K562 (cell line): ENCODE data around the gene HOXB5. TPM values are rescaled to one million over a fixed set of nuclear protein-coding genes. Genes with fewer than 3 reads are reported as not detected.

Source experiments
- BRD4 ChIP-seq: fragments of 200-600 bp; sonication (generic); IDR thresholded peaks from 2 replicates; pipeline ENCODE4 v1.6.1; 2017; ENCODE audit warnings: inconsistent platforms
- DDX20 ChIP-seq: fragments of 450-650 bp; IDR thresholded peaks from 2 replicates; pipeline ENCODE4 v1.6.1; 2016; ENCODE audit warnings: missing genetic modification characterization, low read depth, mild to moderate bottlenecking, missing compliant biosample characterization, moderate library complexity
- FOXM1 ChIP-seq, 2 experiments: fragments of 450-650 bp in 1 of 2; sonication (generic) in 1 of 2; formaldehyde crosslinking in 1 of 2; IDR thresholded peaks; 2 replicates each; pipeline versions ENCODE4 v1.6.1 to v1.9.0; 2017 to 2022; ENCODE audit warnings: low read depth in 2 of 2, mild to moderate bottlenecking in 2 of 2, missing genetic modification reagents in 1 of 2, moderate library complexity in 1 of 2
- GATA2 ChIP-seq: sonication (generic); formaldehyde crosslinking; IDR thresholded peaks from 2 replicates; pipeline ENCODE4 v1.4.0; 2020; ENCODE audit warnings: mild to moderate bottlenecking, missing genetic modification reagents
- GTF2A2 ChIP-seq: IDR thresholded peaks from 2 replicates; pipeline ENCODE4 v1.6.1; 2016; ENCODE audit warnings: mild to moderate bottlenecking, missing genetic modification characterization, missing compliant biosample characterization
- HBP1 ChIP-seq: fragments of 450-650 bp; formaldehyde crosslinking; IDR thresholded peaks from 2 replicates; pipeline ENCODE4 v1.4.0; 2022; ENCODE audit warnings: missing genetic modification characterization
- HDGF ChIP-seq: fragments of 450-650 bp; IDR thresholded peaks from 2 replicates; pipeline ENCODE4 v1.6.1; 2016
- HNRNPH1 ChIP-seq: fragments of 200-400 bp; formaldehyde crosslinking; optimal IDR thresholded peaks from 2 replicates; pipeline ENCODE3; 2017; ENCODE audit warnings: low read depth, mild to moderate bottlenecking, low read length, moderate library complexity
- HNRNPLL ChIP-seq: fragments of 200-400 bp; formaldehyde crosslinking; IDR thresholded peaks from 2 replicates; pipeline ENCODE4 v1.6.1; 2017; ENCODE audit warnings: low read length, low read depth, mild to moderate bottlenecking; ENCODE audit not compliant: poor library complexity, severe bottlenecking
- MAFF ChIP-seq: IDR thresholded peaks from 2 replicates; pipeline ENCODE4 v1.6.1; 2012; ENCODE audit warnings: low read length, improper control_type of control experiment
- PCBP2 ChIP-seq: fragments of 200-400 bp; formaldehyde crosslinking; IDR thresholded peaks from 2 replicates; pipeline ENCODE4 v1.6.1; 2018; ENCODE audit warnings: low read length, low read depth, mild to moderate bottlenecking, moderate library complexity; ENCODE audit not compliant: poor library complexity, severe bottlenecking
- RBBP5 ChIP-seq: fragments of 200-600 bp; sonication (generic); IDR thresholded peaks from 2 replicates; pipeline ENCODE4 v1.6.1; 2012; ENCODE audit warnings: borderline replicate concordance, mild to moderate bottlenecking, low read length, control low read depth, inconsistent platforms; ENCODE audit not compliant: insufficient read depth, poor library complexity, severe bottlenecking
- RBFOX2 ChIP-seq: fragments of 200-400 bp; formaldehyde crosslinking; IDR thresholded peaks from 2 replicates; pipeline ENCODE4 v1.6.1; 2017; ENCODE audit warnings: low read depth, mild to moderate bottlenecking, low read length, moderate library complexity
- TSHZ1 ChIP-seq: fragments of 250-450 bp; sonication (Bioruptor Pico); IDR thresholded peaks from 2 replicates; pipeline ENCODE4 v1.4.0; 2020; ENCODE audit warnings: mild to moderate bottlenecking, moderate library complexity
- ZC3H8 ChIP-seq: fragments of 450-650 bp; IDR thresholded peaks from 2 replicates; pipeline ENCODE4 v1.6.1; 2017
- ZNF124 ChIP-seq: sonication (generic); formaldehyde crosslinking; IDR thresholded peaks from 2 replicates; pipeline ENCODE4 v1.8.1; 2022; ENCODE audit warnings: missing genetic modification reagents
- ZNF146 ChIP-seq: IDR thresholded peaks from one replicate; pipeline ENCODE4 v1.6.1; 2018; ENCODE audit warnings: missing compliant biosample characterization; ENCODE audit not compliant: unreplicated experiment
- ZNF57 ChIP-seq: fragments of 450-650 bp; formaldehyde crosslinking; IDR thresholded peaks from 2 replicates; pipeline ENCODE4 v1.4.0; 2020; ENCODE audit warnings: mild to moderate bottlenecking, moderate library complexity
- ZNF583 ChIP-seq: fragments of 250-450 bp; sonication (Bioruptor Pico); IDR thresholded peaks from 2 replicates; pipeline ENCODE4 v1.4.0; 2020
- ZNF584 ChIP-seq: fragments of 200-800 bp; sonication (Bioruptor generic); IDR thresholded peaks from 2 replicates; pipeline ENCODE4 v1.6.1; 2016; ENCODE audit warnings: low read depth, mild to moderate bottlenecking, missing genetic modification characterization, missing compliant biosample characterization
- ZNF589 ChIP-seq: fragments of 200-800 bp; sonication (Bioruptor generic); IDR thresholded peaks from 2 replicates; pipeline ENCODE4 v1.6.1; 2016; ENCODE audit warnings: low read depth, missing genetic modification characterization, missing compliant biosample characterization
- ZNF695 ChIP-seq: fragments of 450-650 bp; formaldehyde crosslinking; IDR thresholded peaks from 2 replicates; pipeline ENCODE4 v1.4.0; 2020; ENCODE audit warnings: mild to moderate bottlenecking, moderate library complexity
- ZNF764 ChIP-seq: fragments of 250-450 bp; sonication (Bioruptor Pico); IDR thresholded peaks from 2 replicates; pipeline ENCODE4 v1.4.0; 2020; ENCODE audit warnings: low read depth, mild to moderate bottlenecking, moderate library complexity
- polyA plus RNA-seq, 8 experiments: library from polyadenylated mRNA; depleted of rRNA in 4 of 8; stranded (reverse) in 5 of 8; unstranded in 3 of 8; fragments of >200 nt; fragmentation: Nextera tagmentation in 2 of 8; fragmentation: Illumina TruSeq in 1 of 8; extraction: Ambion mirVana in 2 of 8; extraction: Trizol in 1 of 8; gene quantifications; 2 replicates each; pipeline versions ENCODE4 v1.2.1 to v1.2.3, GENCODE V29; 2011 to 2014; ENCODE audit warnings: inconsistent platforms in 1 of 8, missing spikeins in 1 of 8
- total RNA-seq, 7 experiments: library from RNA; depleted of rRNA in 6 of 7; stranded (reverse); fragments of >200 nt in 6 of 7; fragmentation: Illumina TruSeq in 2 of 7; extraction: Trizol in 2 of 7; gene quantifications; 2 replicates each; pipeline versions ENCODE4 v1.2.1 to v1.2.3, GENCODE V29; 2011 to 2021; ENCODE audit warnings: low replicate concordance in 1 of 7
- TF ChIP-seq, protein P1 (sequence below): sonication (generic); formaldehyde crosslinking; IDR thresholded peaks from 2 replicates; pipeline ENCODE4 v1.5.0; 2020; ENCODE audit warnings: missing genetic modification reagents

HOXB5 gene
- total and polyA plus RNA-seq, 9 of the 15 experiments (the other 6 are each of a cell fraction or from before 2014, with no cell fraction given), result 0.24 to 2.7 (median 0.65) TPM

- TF ChIP-seq FOXM1 (IDR thresholded peaks at IDR 0.05; ENCODE audit: low read depth) (no peak), FOXM1 (CRISPR knock-in tag; IDR thresholded peaks at IDR 0.05; ENCODE audit: low read depth) (no peak), HBP1 (CRISPR knock-in tag) (no peak), GTF2A2 (no peak), RBFOX2 (peak; percentile 60), HNRNPH1 (no peak), ZNF584 (no peak), PCBP2 (no peak), ZNF146 (no peak), HDGF (peak; percentile 80), GATA2 (CRISPR knock-in tag) (no peak), ZC3H8 (no peak), HNRNPLL (no peak), BRD4 (peak; percentile 48; the same call in 1 of the 2 replicates), TSHZ1 (CRISPR knock-in tag) (no peak), DDX20 (tag) (no peak), ZNF589 (CRISPR knock-in tag) (no peak), ZNF583 (CRISPR knock-in tag) (no peak), RBBP5 (no peak), ZNF695 (CRISPR knock-in tag) (no peak), ZNF764 (no peak), ZNF57 (no peak), ZNF124 (CRISPR knock-in tag) (no peak), MAFF (no peak)
- TF ChIP-seq, protein P1, sequence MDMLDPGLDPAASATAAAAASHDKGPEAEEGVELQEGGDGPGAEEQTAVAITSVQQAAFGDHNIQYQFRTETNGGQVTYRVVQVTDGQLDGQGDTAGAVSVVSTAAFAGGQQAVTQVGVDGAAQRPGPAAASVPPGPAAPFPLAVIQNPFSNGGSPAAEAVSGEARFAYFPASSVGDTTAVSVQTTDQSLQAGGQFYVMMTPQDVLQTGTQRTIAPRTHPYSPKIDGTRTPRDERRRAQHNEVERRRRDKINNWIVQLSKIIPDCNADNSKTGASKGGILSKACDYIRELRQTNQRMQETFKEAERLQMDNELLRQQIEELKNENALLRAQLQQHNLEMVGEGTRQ (CRISPR knock-in tag), result no peak
Observed at GRCh38 chr17:48546137-48546923, 47.2 kb downstream of the HOXB5 start (continued).
